Transverse colon (tissue), 4 donors: ENCODE results near the gene CAV2. TPM values are rescaled to one million over a fixed set of nuclear protein-coding genes. Genes with fewer than 3 reads are reported as not detected.

Source experiments
- DNase-seq: peaks from one replicate; pipeline ENCODE4 v3.0.0-alpha.2; 2019
- H3K27ac ChIP-seq, 4 donors: fragments of 200-600 bp; sonication (generic); 2 replicates each; pipeline ENCODE4 v1.5.1; 2016 to 2018; ENCODE audit warnings: inconsistent platforms in 4 of 4
- H3K27me3 ChIP-seq: fragments of 200-600 bp; sonication (generic); 2 replicates; pipeline ENCODE4 v1.5.1; 2017; ENCODE audit warnings: inconsistent platforms
- H3K36me3 ChIP-seq, 4 donors: fragments of 200-600 bp; sonication (generic); 2 replicates each; pipeline ENCODE4 v1.5.1; 2017 to 2019; ENCODE audit warnings: inconsistent platforms in 4 of 4
- H3K4me1 ChIP-seq, 4 donors: fragments of 200-600 bp; sonication (generic); 2 replicates each; pipeline ENCODE4 v1.5.1; 2017 to 2020; ENCODE audit warnings: inconsistent platforms in 4 of 4
- H3K4me3 ChIP-seq, 4 donors: fragments of 200-600 bp; sonication (generic); 1 replicate in 1 of 4; 2 replicates in 3 of 4; pipeline versions ENCODE4 v1.5.1 to v1.6.1; 2017 to 2019; ENCODE audit warnings: inconsistent platforms in 4 of 4
- H3K9me3 ChIP-seq, 2 donors: fragments of 200-600 bp; sonication (generic); 2 replicates each; pipeline ENCODE4 v1.5.1; 2017 to 2019; ENCODE audit warnings: inconsistent platforms in 2 of 2
- EP300 ChIP-seq: sonication (generic); formaldehyde crosslinking; IDR thresholded peaks from one replicate; pipeline ENCODE4 v1.6.1; 2017; ENCODE audit warnings: antibody characterized with exemption, low read depth
- POLR2A ChIP-seq: fragments of 450-650 bp; IDR thresholded peaks from one replicate; pipeline ENCODE4 v1.6.1; 2016; ENCODE audit warnings: antibody characterized with exemption, mild to moderate bottlenecking, moderate library complexity
- POLR2AphosphoS5 ChIP-seq, 3 donors: sonication (generic); formaldehyde crosslinking; IDR thresholded peaks; one replicate each; pipeline ENCODE4 v1.6.1; 2016; ENCODE audit warnings: antibody characterized with exemption in 3 of 3
- WGBS, 2 donors: methylation state at CpG; one replicate each; pipeline ENCODE4 v1.1.5; 2018; ENCODE audit warnings: low coverage in 1 of 2; 5-methylcytosine and 5-hydroxymethylcytosine counted together
- in situ Hi-C, 4 donors: fragments of 200-750 bp; cut with MboI; loops; one replicate each; pipeline versions ENCODE4 v1.15.0 to v1.15.1; 2017; ENCODE audit warnings: low sequenced_read_pairs in 3 of 4, low pct_ligation_motif_present in 1 of 4, low pct_unique_long_range_greater_than_20kb in 1 of 4
- intact Hi-C: fragments of 100-400 bp; cut with DNase I; formaldehyde crosslinking; loops from one replicate; pipeline ENCODE4 v1.15.1; 2023; ENCODE audit warnings: low total_unique reads
- total RNA-seq, 4 donors: library from RNA; depleted of rRNA; stranded (reverse); fragments of >200 nt; gene quantifications; one replicate each; pipeline ENCODE4 v1.1.0, GENCODE V29; 2016
- TF ChIP-seq, protein P1 (sequence below), 5 experiments: fragments of 200-600 bp in 3 of 5; fragments of 450-650 bp in 2 of 5; sonication (generic) in 3 of 5; IDR thresholded peaks; 1 replicate in 2 of 5; 2 replicates in 3 of 5; pipeline ENCODE4 v1.5.1; 2016 to 2017; ENCODE audit warnings: antibody characterized with exemption in 5 of 5, inconsistent platforms in 3 of 5, mild to moderate bottlenecking in 2 of 5, moderate library complexity in 1 of 5

Gene CAV2
- total RNA-seq, 4 donors from 2014 or later, result 4.1 to 28.3 (median 13.9) TPM

DNA sequence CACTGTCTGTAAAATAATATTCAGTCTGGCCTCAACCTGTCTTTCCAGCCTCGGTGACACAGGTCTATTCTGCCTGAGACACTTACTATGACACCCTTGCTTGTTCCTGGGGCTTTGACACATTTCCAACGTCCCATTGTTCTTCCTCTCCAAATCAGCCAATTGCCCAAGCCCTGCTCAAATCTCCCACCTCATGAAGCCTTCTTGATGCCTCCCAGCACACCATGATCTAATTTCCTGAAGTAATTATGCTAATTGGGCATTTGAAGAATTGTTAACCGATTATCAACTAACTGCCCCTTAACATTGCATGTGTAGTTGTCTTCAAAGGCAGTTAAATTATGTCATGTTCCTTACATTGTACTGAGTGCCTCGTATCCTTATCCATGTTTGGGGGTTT lies 58.4 kb downstream of the CAV2 start:
- in situ Hi-C loops, result no loop called here
- DNase-seq, result no peak
- Histone ChIP-seq H3K27ac (peak overlapping the region in 3 of 4 donors; percentile 11 to 77 (median 15)), H3K27me3 (no peaks in the 10 kb centered on the region), H3K9me3 (no peaks in the 10 kb centered on the region), H3K36me3 (no peaks in the 10 kb centered on the region), H3K4me3 (no peak overlapping the region), H3K4me1 (peaks cover 0 to 6% (median 0%) of the 10 kb centered on the region in 4 donors)
- TF ChIP-seq EP300, result no peak
- no peak for TF ChIP-seq POLR2AphosphoS5 (IDR thresholded peaks at IDR 0.05)
- no peak for TF ChIP-seq POLR2A
- TF ChIP-seq, protein P1, sequence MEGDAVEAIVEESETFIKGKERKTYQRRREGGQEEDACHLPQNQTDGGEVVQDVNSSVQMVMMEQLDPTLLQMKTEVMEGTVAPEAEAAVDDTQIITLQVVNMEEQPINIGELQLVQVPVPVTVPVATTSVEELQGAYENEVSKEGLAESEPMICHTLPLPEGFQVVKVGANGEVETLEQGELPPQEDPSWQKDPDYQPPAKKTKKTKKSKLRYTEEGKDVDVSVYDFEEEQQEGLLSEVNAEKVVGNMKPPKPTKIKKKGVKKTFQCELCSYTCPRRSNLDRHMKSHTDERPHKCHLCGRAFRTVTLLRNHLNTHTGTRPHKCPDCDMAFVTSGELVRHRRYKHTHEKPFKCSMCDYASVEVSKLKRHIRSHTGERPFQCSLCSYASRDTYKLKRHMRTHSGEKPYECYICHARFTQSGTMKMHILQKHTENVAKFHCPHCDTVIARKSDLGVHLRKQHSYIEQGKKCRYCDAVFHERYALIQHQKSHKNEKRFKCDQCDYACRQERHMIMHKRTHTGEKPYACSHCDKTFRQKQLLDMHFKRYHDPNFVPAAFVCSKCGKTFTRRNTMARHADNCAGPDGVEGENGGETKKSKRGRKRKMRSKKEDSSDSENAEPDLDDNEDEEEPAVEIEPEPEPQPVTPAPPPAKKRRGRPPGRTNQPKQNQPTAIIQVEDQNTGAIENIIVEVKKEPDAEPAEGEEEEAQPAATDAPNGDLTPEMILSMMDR (IDR thresholded peaks at IDR 0.05), result no peak
- intact Hi-C loops, result no loop called here
- 80 to 87% methylated on average over 3 to 4 of the region's 4 CpGs for WGBS, 2 donors

Other genes starting within 250 kb of the CAV2 start
- 10 to 100 TPM; 52.2 to 73.8 (median 62.2) TPM for gene CAV1, start 25.3 kb downstream of the CAV2 start, total RNA-seq
- 10 to 100 TPM in 3 of 4 donors, 1 to 10 TPM in 1; 6.4 to 35.5 (median 20.3) TPM for gene MET, start 172.5 kb downstream of the CAV2 start, total RNA-seq